DND-41 (cell line): Measurements from ENCODE around the gene EIPR1.

Source experiments
- ATAC-seq: fragments of 200-7000 bp; cut with Tn5 transposase; 3 replicates; pipeline ENCODE4 v1.9.1; 2021; ENCODE audit warnings: low read depth; ENCODE audit not compliant: insufficient read depth
- DNase-seq: peaks from one replicate; pipeline ENCODE4 v3.0.0-alpha.2; 2020
- H2AFZ ChIP-seq: 2 replicates; pipeline ENCODE4 v1.6.0; 2012; ENCODE audit warnings: low read depth, low read length
- H3K27ac ChIP-seq: 2 replicates; pipeline ENCODE4 v1.5.1; 2012; ENCODE audit warnings: low read length, inconsistent platforms
- H3K27me3 ChIP-seq: fragments of 200-600 bp; sonication (generic); 2 replicates; pipeline ENCODE4 v1.6.0; 2012; ENCODE audit warnings: low read length, mild to moderate bottlenecking, inconsistent platforms; ENCODE audit not compliant: insufficient read depth, poor library complexity
- H3K36me3 ChIP-seq: 2 replicates; pipeline ENCODE4 v1.5.1; 2012; ENCODE audit warnings: low read length, inconsistent platforms; ENCODE audit not compliant: insufficient read depth
- H3K4me1 ChIP-seq: 2 replicates; pipeline ENCODE4 v1.5.1; 2012; ENCODE audit warnings: mild to moderate bottlenecking, low read length; ENCODE audit not compliant: insufficient read depth
- H3K4me2 ChIP-seq: 2 replicates; pipeline ENCODE4 v1.6.0; 2012; ENCODE audit warnings: mild to moderate bottlenecking, moderate library complexity, low read length, inconsistent platforms; ENCODE audit not compliant: insufficient read depth
- H3K4me3 ChIP-seq, 2 experiments: fragments of 200-600 bp in 1 of 2; shearing (Covaris generic) in 1 of 2; 2 replicates each; pipeline ENCODE4 v1.5.1; 2012 to 2016; ENCODE audit warnings: inconsistent platforms in 2 of 2, low read length in 2 of 2, mild to moderate bottlenecking in 2 of 2, low read depth in 1 of 2, moderate library complexity in 1 of 2
- H3K79me2 ChIP-seq: 2 replicates; pipeline ENCODE4 v1.6.0; 2012; ENCODE audit warnings: low read length, inconsistent platforms; ENCODE audit not compliant: insufficient read depth
- H3K9ac ChIP-seq: 2 replicates; pipeline ENCODE4 v1.6.0; 2012; ENCODE audit warnings: low read depth, mild to moderate bottlenecking, inconsistent platforms, low read length, moderate library complexity
- H3K9me3 ChIP-seq: 2 replicates; pipeline ENCODE4 v1.5.1; 2012; ENCODE audit warnings: low read length, moderate library complexity, mild to moderate bottlenecking, inconsistent platforms; ENCODE audit not compliant: insufficient read depth, severe bottlenecking
- H4K20me1 ChIP-seq: 2 replicates; pipeline ENCODE4 v1.6.0; 2012; ENCODE audit warnings: low read length; ENCODE audit not compliant: insufficient read depth
- CTCF ChIP-seq: IDR thresholded peaks from 2 replicates; pipeline ENCODE4 v1.5.1; 2012; ENCODE audit warnings: borderline replicate concordance, low read length, moderate library complexity, mild to moderate bottlenecking; ENCODE audit not compliant: poor library complexity, severe bottlenecking; ENCODE audit errors: extremely low read depth
- EZH2 ChIP-seq: IDR thresholded peaks from 3 replicates; pipeline ENCODE4 v1.6.1; 2012; ENCODE audit warnings: borderline replicate concordance, low read depth, mild to moderate bottlenecking, moderate library complexity, low read length, inconsistent platforms; ENCODE audit not compliant: severe bottlenecking

Gene EIPR1

GRCh38 chr2:3217646-3218045, 160.0 kb downstream of the EIPR1 start:
- TF ChIP-seq CTCF (no peak), EZH2 (no peak)
- H3K36me3 ChIP-seq = no peaks in the 10 kb centered on the region
- no peak for ATAC-seq

GRCh38 chr2:3216841-3217495, 160.7 kb downstream of the EIPR1 start:
- Histone ChIP-seq H3K36me3 (no peaks in the 10 kb centered on the region), H3K79me2 (no peaks in the 10 kb centered on the region), H3K9me3 (peaks cover 19% of the 10 kb centered on the region), H2AFZ (no peak overlapping the region), H3K27me3 (no peaks in the 10 kb centered on the region), H4K20me1 (no peaks in the 10 kb centered on the region), H3K4me3 (no peak overlapping the region), H3K27ac (no peak overlapping the region), H3K4me2 (no peak overlapping the region), H3K4me1 (no peaks in the 10 kb centered on the region), H3K9ac (no peak overlapping the region)
- ATAC-seq = no peak
- no peak for TF ChIP-seq EZH2
- TF ChIP-seq CTCF = no peak
- DNase-seq = no peak

More at GRCh38 chr2:3217646-3218045, 160.0 kb downstream of the EIPR1 start:
- H3K9me3 ChIP-seq = peaks cover 19% of the 10 kb centered on the region
- H3K79me2 ChIP-seq = no peaks in the 10 kb centered on the region
- no peak overlapping the region for H3K4me3 ChIP-seq
- H3K9ac ChIP-seq = no peak overlapping the region
- H4K20me1 ChIP-seq = no peaks in the 10 kb centered on the region
- H3K4me2 ChIP-seq = no peak overlapping the region
- no peaks in the 10 kb centered on the region for H3K4me1 ChIP-seq
- no peak for DNase-seq
- H2AFZ ChIP-seq = no peak overlapping the region
- no peaks in the 10 kb centered on the region for H3K27me3 ChIP-seq
- no peak overlapping the region for H3K27ac ChIP-seq

DNA sequence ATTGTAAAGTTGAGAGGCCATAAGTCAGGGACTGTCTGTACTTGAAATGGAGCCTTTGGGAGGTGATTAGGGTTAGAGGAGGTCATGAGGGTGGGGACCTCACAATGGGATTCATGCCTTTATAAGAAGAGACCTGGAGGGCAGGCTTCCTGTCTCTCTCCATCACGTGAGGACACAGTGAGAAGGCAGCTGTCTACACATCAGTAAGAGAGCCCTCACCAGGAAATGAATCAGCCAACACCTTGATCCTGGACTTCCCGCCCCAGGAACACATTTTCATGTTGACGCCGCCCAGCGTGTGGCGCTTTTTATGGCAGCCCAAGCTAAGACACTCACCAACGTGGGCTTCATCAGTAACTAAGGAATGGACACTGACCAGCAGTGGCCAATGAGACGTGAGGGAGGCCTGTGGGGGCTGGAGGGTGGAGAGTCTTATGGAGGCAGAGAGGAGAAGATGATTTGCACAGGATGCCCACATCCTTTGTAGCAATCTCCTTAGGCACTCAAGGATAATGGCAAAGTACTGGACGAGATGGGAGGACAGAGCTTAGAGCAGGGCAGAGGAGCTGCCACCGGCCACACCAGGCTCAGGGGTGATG, 162.7 kb downstream of the EIPR1 start:
- Histone ChIP-seq H3K36me3 (no peaks in the 10 kb centered on the region), H4K20me1 (no peaks in the 10 kb centered on the region), H3K27ac (no peak overlapping the region), H3K4me3 (no peak overlapping the region), H3K27me3 (no peaks in the 10 kb centered on the region), H3K9me3 (peaks cover 10% of the 10 kb centered on the region), H3K4me1 (no peaks in the 10 kb centered on the region), H3K79me2 (no peaks in the 10 kb centered on the region), H3K4me2 (no peak overlapping the region), H3K9ac (no peak overlapping the region), H2AFZ (no peak overlapping the region)
- DNase-seq (no peak), ATAC-seq (no peak)
- no peak for TF ChIP-seq CTCF
- TF ChIP-seq EZH2 = no peak
